ENCODE data around the gene CMTM5.
"Not testable (repeated sequence)": the region's sequence is repeated elsewhere in the genome, so short reads cannot be mapped to it uniquely, and the experiment has no call there.

Gene CMTM5

DNA sequence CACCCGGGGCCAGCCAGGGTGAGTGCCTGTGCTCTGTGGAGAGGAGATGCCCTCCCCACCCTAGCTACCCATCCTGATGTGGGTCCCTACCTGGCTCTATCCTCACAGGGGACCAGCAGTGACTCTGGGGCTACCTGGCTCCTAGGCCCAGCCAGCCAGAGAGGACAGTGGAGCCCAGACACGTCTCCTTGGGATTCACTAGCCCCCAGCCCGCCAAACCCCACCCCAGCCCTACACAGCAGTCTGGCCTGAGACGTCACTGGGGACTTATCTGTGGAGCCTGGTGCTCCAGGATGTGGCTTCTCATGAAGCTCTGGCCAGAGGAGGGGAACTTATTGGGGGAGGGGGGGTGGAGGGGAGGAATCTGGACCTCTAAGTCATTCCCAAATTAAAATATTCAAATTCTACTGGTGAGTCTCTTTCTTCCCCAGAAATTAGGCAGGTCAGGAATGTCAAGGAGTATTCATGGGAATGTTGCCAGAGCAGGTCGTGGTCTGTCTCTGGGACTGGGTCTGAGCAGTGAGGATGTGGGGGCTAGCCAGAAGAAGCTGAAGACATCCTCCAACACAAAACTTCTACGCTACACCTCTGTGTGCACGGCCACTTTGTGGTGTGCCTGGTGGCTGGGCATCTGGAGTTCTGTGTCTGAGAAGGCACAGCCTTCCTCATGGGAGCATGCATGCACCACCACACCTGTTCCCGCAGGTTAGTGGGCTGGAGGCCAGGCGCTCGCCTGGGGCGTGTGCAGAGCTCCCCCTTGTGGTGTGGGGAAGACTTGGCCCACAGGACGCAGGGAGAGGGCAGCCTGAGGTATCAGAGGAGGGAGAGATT is 2.7 kb downstream of the CMTM5 start:
- DNase-seq: peak; percentile 67 to 72

DNA sequence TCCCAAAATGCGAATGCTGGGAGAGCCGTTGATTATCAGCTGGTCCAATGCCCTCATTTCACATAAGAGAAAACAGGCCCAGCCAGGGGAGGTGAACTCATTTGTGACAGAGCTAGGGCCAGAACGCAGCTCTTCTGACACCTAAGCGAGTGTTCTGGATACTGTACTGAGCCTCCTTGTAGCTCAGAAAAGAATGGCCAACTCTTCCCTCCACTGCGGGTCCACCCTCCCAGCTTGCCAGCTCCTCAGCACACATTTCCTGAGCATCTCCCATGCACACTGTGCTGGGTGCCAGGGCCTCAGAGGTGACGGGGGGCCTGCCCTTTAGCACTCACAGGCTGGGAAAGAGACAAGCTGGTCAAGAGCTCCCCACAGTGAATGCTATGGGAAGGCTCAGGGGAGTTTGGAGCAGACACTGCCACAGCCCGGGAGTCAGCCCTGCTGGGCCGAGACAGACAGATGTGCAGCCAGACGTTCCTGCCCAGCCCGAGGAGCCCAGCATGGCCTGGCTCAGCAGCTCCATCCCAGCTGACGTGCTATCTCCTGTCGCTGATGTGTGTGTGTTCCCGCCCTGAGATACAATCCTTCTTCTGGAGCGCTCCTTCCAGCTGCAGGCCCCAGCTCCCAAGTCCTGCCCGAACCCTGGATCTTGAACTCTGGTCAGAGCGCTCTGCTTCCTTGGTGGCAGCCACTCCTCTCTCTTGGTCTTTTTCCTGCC is 3.5 kb downstream of the CMTM5 start:
- DNase-seq: no peak

DNA sequence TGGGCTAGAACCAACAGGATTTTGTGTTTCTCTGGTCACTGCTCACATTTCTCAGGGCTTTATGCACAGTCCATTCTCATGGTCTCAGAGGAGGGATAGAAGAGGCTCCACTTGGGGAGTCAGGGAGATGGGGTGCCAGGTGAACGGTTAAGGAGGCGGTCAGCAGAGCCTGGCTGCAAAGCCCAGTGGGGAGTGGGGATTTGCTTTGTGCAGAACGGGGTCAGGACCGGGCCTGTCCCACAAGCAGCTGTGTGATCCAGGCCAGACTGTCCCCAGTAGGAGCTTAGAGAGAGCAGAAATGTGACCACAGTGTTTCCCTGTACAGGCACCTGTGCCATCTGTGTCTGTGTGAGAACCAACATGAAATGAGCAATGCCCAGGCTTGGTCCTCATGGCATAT is 4.1 kb downstream of the CMTM5 start:
- DNase-seq: no peak

DNA sequence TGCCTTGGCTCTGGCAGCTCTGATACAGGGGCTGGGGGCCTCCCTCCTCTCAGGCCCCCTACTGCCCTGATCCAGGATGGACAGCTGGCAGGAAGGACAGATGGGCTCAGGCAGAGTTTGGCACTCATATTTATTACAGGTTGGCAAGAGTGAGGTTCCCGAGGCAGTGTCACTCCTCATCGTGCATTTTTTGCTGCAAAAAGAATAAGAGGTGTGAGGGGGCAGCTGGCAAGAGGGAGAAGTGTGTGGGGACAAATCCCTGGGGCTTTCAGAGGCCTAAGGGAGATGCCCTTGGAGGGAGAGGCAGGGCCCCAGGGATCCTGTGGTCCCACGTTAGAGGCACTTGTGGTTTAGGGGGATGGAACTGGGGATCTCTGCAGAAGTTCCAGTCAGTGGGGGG is 5.0 kb downstream of the CMTM5 start:
- DNase-seq: no peak

DNA sequence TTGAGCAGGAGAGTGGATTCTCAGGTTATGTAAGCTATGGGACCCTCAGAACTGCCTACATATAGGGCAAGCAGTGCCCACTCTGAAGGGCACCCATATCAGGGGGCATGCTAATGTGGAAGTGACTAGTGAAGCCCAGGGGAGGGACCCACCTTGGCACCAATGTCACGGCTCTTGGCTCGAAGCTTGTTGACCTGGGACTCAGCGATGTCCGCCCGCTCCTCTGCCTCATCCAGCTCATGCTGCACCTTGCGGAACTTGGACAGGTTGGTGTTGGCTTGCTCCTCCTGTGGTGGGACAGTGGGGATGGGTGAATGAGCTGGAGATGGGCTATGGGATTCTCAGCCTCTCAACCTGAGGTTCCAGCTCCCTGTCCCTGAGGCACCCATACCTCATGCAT is 5.4 kb downstream of the CMTM5 start:
- no peak for DNase-seq

DNA sequence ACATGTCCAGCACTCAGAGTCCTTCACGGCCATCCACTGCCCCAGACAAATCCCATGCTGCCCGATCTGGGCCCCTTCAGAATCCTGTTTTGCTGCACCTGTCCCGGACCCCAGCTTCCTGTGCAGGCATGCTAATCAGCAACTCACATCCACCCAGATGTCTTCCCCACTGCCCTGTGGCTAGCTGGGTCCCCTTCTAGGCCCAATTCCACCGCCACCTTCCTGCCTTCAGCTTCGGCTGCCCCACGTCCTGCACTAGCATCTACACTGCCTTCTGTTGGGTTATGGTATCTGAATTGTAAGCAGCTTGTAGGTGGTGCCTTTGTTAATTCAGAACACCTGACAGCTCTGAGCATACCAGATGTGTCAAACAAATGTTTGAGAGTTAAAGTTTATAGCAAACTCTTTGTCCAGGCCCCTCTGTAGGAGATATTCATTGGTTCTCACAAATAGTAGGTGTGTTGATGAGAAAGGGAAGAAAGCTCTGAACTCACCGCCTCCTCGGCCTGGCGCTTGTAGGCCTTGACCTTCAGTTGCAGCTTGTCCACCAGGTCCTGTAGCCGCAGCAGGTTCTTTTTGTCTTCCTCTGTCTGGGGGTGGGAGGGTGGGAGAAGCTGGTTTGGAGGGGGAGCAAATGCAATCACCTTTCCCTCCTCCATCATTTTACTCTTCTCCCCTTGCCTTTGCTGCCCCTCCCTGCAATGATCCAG is 6.0 kb downstream of the CMTM5 start:
- DNase-seq: no peak

DNA sequence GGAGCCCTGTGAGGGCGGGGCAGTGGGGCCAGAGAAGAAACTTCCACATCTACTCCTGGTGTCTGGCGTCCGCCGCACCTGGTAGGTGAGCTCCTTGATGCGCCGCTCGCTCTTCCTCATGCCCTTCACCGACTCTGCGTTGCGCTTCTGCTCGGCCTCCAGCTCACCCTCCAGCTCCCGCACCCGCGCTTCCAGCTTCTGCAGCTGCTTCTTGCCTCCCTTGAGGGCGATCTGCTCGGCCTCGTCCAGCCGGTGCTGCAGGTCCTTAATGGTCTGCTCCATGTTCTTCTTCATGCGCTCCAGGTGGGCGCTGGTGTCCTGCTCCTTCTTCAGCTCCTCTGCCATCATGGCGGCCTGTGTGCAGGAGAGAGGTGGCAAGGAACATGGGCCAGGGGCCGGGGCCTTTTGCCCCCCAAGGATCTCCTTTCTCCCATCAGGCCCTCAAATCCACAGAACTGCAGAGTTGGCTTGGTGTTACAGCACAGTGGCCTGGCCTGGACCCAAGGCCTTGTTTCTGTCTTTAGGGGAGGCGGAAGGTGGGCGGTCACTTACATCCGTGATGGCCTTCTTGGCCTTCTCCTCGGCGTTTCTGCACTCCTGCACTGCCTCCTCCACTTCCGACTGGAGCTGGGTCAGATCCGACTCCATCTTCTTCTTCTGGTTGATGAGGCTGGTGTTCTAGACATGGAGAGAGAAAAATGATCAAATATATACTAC is 7.7 kb downstream of the CMTM5 start:
- no peak for DNase-seq

DNA sequence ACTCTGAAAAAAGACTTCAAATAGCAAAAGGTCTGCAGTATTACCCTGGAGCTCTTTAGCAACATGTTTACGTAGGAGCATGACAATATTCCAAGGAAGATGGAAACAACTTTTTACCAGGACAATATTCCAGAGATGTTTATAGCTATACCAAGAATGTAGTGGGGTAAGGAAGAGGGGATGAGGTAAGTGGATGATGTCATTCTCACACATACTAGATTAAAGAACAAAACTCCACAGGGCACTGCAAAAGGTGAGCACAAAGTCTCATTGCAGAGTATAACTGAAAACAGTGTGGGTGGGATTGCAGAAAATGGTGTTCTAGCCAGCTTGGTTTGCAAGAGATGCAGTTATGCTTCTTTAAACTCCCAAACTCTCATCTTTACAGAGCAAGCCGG is 8.4 kb downstream of the CMTM5 start:
- DNase-seq: no peak

DNA sequence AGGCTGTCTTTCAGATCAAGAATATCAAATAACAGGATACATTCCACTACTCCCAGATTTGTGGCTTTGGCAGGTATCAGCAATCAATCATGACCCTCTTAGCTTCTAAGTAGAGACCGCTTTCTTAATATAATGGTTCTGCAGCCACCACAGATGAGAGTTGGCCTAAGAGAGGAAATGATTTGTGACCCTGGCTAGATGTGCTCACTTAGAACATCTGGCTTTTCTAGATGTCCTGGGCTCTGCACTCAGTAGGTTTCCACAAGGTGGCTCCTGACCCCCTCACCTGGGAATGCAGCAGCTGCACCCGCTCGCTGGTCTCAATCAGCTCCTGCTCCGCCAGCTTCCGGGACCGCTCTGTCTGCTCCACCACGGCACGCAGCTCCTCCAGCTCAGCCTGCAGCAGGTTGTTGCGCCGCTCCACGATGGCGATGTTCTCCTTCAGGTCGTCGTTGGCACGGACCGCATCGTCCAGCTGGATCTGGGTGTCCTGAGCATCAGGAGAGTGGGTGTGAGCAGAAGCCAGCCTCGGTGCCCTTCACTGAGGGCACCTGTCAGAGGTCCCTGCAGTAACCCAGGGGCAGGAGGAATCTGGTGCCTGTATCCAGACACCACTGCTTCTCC is 8.9 kb downstream of the CMTM5 start:
- DNase-seq: no peak

DNA sequence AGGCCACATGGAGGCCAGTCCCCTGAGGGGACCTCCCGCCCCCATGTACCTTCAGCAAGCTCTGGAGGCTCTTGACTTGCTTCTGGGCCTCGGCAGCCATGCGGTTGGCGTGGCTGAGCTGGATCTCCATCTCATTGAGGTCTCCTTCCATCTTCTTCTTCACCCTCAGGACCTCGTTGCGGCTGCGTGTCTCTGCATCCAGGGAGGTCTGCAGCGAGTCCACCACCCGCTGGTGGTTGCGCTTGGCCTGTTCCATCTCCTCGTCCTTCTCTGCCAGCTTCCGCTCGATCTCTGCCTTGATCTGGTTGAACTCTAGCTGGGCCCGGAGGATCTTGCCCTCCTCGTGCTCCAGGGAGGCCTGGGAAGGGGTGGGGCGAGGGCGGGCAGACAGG is 9.4 kb downstream of the CMTM5 start:
- DNase-seq: not testable (repeated sequence)

DNA sequence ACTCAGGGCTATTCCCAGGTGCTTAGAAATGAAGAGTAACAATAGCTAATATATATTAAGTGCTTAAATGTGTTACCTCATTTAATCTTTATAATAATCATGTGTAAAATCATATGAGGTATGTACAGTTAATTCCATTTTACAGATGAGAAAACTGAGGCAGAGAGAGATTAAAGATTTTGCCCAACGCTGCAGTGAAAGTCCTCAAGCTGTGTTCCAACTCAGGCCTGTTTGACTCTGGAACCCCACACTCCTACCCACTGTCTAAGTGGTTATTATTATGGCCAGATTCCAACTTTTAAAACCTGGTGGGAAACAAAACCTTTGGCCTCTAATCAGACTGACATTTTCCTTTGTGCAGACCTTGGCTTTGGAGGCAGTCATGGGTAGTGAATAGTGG is 10.2 kb downstream of the CMTM5 start:
- DNase-seq: no peak

DNA sequence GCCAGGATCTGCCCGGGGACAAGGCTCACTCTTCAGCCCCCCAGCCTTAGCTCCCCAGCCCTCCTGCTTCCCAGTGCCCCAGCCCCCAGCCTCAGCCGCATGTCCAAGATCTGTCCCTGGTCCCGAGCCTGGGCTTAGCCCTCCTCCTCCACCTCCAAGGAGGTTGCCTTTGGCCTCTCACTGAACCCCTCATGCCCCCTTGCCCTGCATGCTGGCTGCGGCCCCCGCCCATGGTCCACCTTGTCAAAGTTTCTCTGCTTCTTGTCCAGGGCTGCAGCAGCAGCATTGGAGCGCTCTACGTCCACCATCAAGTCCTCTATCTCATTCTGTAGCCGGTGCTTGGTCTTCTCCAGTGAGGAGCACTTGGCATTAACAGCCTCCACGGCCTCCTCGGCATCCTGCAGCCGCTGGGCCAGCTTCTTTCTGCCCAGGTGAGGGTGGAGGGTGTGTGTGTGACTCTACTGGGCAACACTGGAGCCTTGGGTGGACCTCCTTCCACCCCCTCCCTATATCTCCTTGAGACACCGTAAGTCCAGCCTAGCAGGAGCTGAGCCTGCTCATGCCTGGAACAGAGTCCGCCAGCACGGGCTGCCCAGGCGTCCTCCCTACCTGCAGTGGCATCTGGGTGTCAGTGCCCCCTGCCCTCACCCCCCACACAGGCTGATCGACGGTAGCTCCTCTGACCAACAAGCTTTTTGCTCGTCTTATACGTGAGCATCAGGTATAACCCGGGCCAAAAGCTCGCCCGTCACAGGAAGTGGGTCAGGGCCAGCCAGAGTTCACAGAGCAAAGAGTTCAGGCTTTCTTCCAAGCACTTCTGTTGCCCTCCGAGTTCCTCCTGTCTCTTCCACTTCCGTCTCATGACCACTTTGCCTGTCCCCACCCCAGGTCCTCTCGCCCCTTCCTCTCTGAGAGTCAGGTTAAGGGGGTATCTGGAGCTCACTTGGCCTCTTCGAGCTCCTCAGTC is 11.4 kb downstream of the CMTM5 start:
- no peak for DNase-seq

DNA sequence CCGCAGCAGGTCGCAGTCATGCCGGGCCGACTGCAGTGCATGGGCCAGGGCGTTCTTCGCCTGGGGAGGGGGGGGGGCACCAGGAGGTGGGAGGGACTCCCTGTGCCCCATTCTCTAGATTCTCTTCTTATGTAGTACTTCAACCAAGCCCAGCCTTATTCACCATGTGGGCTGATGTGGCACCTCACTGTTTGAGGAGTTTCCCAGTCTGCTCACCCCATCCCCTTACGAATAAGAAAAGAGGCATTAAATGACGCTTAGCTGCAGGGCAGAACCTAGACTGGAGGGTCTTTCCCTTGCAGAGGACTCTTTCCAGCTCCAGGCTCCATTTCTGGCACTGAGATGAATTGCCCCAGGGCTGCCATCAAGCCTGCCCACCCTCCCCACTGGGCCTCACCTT is 12.2 kb downstream of the CMTM5 start:
- no peak for DNase-seq

DNA sequence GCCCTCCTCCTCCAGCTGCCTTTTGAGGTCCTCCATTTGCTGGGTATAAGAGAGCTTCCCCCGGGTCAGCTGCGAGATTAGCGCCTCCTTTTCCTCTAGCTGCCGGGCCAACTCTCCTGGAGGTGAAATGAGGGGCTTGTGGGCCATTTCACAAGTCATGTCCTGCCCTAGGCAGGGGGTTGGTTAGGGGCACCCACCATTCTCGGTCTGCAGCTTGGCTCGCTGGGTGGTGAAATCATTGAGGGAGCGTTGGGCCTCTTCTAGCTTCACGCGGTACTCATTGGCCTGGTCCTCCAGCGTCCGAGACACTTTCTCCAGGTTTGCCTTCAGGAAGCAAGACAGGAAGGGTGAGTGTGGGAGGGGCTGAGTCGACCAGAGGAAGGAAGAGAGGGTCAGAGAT is 12.6 kb downstream of the CMTM5 start:
- no peak for DNase-seq

DNA sequence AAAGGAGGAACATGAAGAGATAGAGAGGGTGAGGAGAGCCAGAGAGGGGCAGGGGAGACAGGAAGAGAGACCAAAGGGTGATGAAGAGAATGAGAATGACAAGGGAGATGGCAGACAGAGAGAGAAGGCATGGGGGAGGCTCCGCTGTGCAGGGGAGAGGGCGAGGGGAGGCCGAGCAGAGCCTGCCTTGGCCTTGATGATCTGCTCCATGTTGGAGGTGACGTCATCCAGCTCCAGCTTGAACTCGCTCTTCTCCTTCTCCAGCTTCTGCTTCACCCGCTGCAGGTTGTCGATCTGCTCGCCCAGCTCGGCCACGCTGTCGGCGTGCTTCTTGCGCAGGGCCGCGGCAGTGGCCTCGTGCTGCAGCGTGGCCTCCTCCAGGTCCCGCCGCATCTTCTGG is 13.0 kb downstream of the CMTM5 start:
- DNase-seq: not testable (repeated sequence)

DNA sequence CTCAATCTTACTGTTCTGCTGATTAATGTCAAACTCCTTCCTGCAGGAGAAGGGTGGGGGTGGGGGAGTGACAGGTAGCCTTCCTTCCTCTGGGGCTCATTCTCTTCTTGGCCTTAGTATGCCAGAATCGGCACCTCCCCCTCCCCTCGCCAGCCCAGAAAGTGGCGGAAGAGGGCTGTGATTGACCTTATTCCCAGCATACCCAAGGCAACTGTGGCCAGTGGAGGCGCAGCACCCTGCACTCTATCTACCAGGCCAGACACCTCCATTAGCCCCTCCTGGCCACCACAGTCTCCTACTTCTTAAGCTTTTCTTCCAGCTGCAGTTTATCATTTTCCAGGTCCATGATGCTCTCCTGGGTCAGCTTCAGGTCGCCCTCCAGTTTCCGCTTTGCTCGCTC is 15.8 kb downstream of the CMTM5 start:
- DNase-seq: no peak

DNA sequence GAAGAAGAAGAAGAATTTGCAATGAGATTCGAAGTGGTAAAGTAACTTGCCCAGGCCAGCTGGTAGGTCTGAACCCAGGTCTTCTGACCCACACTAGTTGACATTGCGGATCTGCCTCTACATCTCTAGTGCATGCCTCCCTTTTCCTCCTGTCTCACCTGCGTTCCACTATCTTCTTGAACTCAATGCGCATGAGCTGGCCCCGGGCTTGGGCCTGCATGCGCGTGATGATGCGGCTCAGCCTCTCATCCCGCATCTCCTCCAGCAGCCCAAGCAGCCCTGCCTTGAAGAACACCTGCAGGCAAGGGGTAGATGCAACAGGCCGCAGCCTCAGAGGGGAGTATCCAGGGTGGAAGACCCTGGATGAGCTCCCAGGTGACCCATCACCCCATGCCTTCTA is 19.3 kb downstream of the CMTM5 start:
- DNase-seq: no peak

DNA sequence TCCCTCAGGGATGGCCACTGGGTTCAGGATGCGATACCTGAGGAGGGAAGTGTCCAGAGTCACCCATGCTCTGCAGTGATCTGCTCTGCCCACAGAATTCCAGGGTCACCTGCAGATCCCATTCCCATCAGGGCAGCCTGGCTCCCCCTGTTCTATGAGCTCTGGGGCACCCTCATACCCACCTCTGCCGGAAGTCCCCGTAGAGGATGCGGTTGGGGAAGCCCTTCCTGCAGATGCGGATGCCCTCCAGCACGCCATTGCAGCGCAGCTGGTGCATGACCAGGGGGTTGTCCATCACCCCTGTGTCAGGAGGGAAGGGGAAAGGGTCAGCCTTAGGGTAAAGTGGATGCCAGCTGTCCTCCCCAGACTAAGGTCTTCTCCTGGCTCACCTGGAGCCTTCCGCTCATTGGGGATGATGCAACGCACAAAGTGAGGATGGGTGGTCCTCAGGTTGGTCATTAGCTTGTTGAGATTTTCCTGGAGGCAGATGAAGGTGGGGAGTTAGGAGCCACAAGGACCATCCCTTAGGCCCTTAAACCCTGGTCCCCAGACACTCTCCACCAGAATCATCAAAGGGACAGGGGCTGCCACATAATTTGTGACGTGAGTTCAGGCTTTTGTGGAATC is 20.0 kb downstream of the CMTM5 start:
- no peak for DNase-seq

DNA sequence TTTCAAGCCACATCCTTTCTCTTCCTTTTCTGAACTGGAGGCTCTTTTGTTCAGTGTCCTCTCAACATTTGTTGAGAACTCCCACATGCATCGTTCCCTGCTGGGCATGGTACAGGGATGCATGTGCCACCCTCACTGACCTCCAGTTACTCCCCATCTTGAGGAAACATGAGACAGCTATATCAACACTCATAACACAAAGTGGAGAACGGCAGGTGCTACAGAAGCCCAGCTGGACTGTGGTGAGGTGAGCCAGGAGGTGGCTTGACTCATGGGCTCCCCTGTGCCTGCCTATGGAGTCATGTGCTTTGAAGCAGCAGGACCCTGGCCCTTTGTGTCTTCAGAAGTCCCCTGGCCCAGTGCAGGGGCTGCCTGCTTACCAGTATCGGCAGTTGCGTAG is 21.5 kb downstream of the CMTM5 start:
- DNase-seq: no peak

DNA sequence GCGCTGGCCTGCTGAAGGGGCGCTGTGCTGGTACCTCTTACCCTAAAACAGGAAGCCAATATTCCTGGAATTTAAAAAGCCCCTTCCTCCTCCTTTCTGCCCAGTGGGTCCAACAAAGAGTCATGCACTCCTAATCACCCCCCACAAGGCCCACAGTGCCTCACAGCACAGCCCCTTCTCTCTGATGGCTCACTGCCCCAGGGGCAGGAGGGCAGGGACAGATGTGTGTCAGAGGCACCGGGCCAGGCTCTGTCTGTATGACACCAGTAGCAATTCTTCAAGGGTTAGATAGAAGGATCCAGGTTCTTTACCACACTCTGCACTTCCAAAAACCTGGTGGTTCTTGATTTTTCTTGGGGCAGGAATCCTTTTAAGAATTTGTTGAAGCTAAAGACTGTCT is 22.3 kb downstream of the CMTM5 start:
- DNase-seq: no peak

DNA sequence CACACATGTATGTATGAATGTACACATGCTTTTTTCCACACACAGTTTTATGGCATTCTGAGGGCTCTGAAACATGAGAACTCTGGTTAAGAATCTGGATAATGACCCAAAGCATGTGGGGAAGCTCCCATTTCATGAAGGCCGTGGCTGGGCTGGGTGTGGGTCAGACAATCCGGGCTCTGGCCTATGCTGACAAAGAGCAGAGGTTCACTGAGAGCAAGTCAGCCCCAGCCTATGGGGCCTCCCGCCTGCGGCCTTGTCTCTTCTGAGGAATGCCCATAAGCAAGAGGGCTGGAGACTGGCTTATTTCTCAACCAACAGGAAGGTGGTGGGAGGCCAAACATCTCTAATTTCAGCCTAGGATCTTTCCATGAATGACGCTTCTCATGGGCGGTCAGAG is 22.7 kb downstream of the CMTM5 start:
- DNase-seq: no peak

Data from activated CD4-positive, alpha-beta T cell treated with anti-CD3 and anti-CD28 coated beads, Interleukin-2, amount 50 U/mL, for 48 hours (primary cell).